Measurements from ENCODE around the gene FGF14. TPM values are rescaled to one million over a fixed set of nuclear protein-coding genes. Genes with fewer than 3 reads are reported as not detected.
A peak's percentile ranks its signal among the peaks of the same experiment; 100 is the strongest.

The FGF14 gene
- total and polyA plus RNA-seq, 4 donors = 19.3 to 59.7 (median 38.0) TPM

DNA sequence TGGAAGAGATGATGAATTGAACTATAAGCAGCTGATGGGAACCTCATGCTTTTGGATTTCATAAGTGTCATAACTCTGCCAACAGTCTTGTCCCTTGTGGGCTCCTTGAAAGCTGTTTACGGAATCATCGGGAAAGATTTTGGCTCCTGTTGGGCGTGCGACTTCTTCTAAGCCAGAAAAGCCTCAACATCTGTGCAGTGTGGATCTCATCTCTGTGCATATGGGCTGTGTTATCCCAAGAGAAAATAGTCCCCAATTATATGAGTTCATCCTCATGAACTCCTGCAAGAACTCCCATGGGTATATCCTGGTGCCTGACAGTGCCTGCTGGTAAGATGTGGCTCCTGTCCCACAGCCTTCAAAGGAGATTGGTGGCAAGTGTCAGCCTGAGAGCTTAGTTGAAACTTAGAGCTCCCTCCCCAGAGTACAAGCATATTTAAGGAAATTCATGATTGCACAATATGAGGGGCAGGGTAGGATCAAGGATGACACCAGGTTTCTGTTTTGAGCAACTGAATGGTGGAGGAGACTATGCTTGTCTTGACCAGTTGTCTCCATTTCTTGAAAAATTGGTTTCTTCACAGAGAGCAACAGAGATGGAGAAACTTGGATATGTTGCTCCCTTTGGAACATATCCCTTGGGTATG is 705.9 kb downstream of the FGF14 start:
- Histone ChIP-seq H3K4me3 (ENCODE audit: low read depth, low read length) (no peak overlapping the region), H3K36me3 (ENCODE audit: control insufficient read depth, insufficient read depth, low read length) (no peaks in the 10 kb centered on the region), H3K27ac (ENCODE audit: low read depth, low read length) (no peak overlapping the region), H3K27me3 (ENCODE audit: control insufficient read depth, insufficient read depth, low read length) (no peaks in the 10 kb centered on the region), H3K4me1 (ENCODE audit: control insufficient read depth, insufficient read depth, low read length) (no peaks in the 10 kb centered on the region), H3K9me3 (ENCODE audit: control insufficient read depth, insufficient read depth, low read length) (no peaks in the 10 kb centered on the region)
- WGBS (ENCODE audit: insufficient coverage) = 80% methylated on average over 1 of the region's 4 CpGs
- DNase-seq (ENCODE audit: low read depth in 4 of 6, low spot score in 6 of 6) = no peak

DNA sequence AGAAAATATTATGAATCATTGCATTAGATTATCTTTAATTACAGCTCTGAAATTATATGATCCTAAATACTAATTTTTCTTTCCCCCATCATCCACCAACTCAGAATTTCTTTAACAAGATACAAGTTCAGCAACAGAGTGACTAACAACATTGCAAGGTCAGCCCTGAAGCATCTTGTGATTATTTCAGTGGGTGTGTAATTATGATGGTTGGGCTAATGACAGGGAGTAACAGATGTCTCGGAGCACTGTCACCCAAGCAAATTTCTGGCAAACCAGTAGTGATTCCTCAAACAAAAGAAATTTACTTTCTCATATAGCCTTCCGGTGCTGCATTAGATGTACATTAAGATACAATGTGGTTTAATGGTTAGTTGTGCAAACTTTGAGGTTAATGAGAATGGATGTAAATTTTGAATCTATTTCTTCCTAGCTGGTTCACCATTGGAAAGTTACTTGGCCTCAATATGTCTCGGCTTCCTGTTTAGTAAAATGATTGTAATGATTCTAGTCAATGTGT is 710.4 kb downstream of the FGF14 start:
- no peak for DNase-seq (ENCODE audit: low read depth in 4 of 6, low spot score in 6 of 6)
- Histone ChIP-seq H3K36me3 (ENCODE audit: control insufficient read depth, insufficient read depth, low read length) (no peaks in the 10 kb centered on the region), H3K9me3 (ENCODE audit: control insufficient read depth, insufficient read depth, low read length) (no peaks in the 10 kb centered on the region), H3K27me3 (ENCODE audit: control insufficient read depth, insufficient read depth, low read length) (no peaks in the 10 kb centered on the region), H3K4me3 (ENCODE audit: low read depth, low read length) (no peak overlapping the region), H3K4me1 (ENCODE audit: control insufficient read depth, insufficient read depth, low read length) (no peaks in the 10 kb centered on the region), H3K27ac (ENCODE audit: low read depth, low read length) (no peak overlapping the region)
- no CpG with 5 or more reads among the region's 3 CpGs for WGBS (ENCODE audit: insufficient coverage)

DNA sequence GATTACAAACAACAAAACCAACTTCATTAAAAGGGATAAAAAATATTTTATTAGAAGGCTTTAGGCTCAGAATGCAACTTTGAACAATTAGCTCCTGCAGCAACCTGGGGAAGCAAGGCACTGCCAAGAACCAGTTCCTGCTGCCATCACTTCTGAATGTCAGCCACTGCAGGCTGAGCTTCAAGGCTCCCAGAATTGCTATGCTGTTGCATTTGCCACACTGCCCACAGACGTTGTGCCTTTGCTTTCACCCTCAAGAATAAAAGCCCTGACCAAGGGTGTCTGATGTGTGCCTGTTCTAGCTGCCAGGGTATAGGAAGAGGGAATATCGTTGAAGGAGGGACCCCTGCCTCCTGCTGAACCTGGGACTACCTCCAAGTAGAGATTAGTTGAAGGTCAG is 711.0 kb downstream of the FGF14 start:
- no CpG with 5 or more reads among the region's 2 CpGs for WGBS (ENCODE audit: insufficient coverage)
- H3K36me3 ChIP-seq (ENCODE audit: control insufficient read depth, insufficient read depth, low read length) = no peaks in the 10 kb centered on the region
- DNase-seq (ENCODE audit: low read depth in 4 of 6, low spot score in 6 of 6) = no peak
- no peak overlapping the region for H3K27ac ChIP-seq (ENCODE audit: low read depth, low read length)
- no peak overlapping the region for H3K4me3 ChIP-seq (ENCODE audit: low read depth, low read length)
- no peaks in the 10 kb centered on the region for H3K4me1 ChIP-seq (ENCODE audit: control insufficient read depth, insufficient read depth, low read length)
- H3K9me3 ChIP-seq (ENCODE audit: control insufficient read depth, insufficient read depth, low read length) = no peaks in the 10 kb centered on the region
- no peaks in the 10 kb centered on the region for H3K27me3 ChIP-seq (ENCODE audit: control insufficient read depth, insufficient read depth, low read length)

GRCh38 chr13:101686003-101686402 is 715.8 kb downstream of the FGF14 start:
- no peaks in the 10 kb centered on the region for H3K27me3 ChIP-seq (ENCODE audit: control insufficient read depth, insufficient read depth, low read length)
- WGBS (ENCODE audit: insufficient coverage) = 100% methylated on average over 2 of the region's 2 CpGs
- H3K4me3 ChIP-seq (ENCODE audit: low read depth, low read length) = no peak overlapping the region
- no peaks in the 10 kb centered on the region for H3K4me1 ChIP-seq (ENCODE audit: control insufficient read depth, insufficient read depth, low read length)
- no peaks in the 10 kb centered on the region for H3K36me3 ChIP-seq (ENCODE audit: control insufficient read depth, insufficient read depth, low read length)
- no peak overlapping the region for H3K27ac ChIP-seq (ENCODE audit: low read depth, low read length)
- DNase-seq (ENCODE audit: low read depth in 4 of 6, low spot score in 6 of 6) = no peak
- H3K9me3 ChIP-seq (ENCODE audit: control insufficient read depth, insufficient read depth, low read length) = no peaks in the 10 kb centered on the region

DNA sequence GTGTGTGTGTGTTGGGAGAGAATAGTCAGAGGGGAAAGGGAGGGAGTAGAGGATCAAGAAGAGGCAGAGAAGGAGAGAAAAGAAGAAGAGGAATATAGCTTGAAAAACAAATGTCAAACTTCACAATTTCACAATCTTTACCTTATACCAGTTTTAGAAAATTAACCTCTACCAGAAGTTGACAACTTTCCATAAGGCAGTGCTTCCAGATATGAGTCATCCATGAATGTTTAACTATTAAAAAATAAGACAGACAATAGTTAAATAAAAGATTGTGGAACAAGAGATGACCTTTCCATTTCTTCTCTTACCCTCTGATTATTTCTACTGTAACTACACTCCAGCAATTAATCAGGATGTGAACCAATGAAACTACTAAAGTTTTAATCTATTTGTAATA is 720.0 kb downstream of the FGF14 start:
- Histone ChIP-seq H3K4me3 (ENCODE audit: low read depth, low read length) (no peak overlapping the region), H3K27ac (ENCODE audit: low read depth, low read length) (no peak overlapping the region), H3K36me3 (ENCODE audit: control insufficient read depth, insufficient read depth, low read length) (no peaks in the 10 kb centered on the region), H3K27me3 (ENCODE audit: control insufficient read depth, insufficient read depth, low read length) (no peaks in the 10 kb centered on the region), H3K9me3 (ENCODE audit: control insufficient read depth, insufficient read depth, low read length) (no peaks in the 10 kb centered on the region), H3K4me1 (ENCODE audit: control insufficient read depth, insufficient read depth, low read length) (no peaks in the 10 kb centered on the region)
- DNase-seq (ENCODE audit: low read depth in 4 of 6, low spot score in 6 of 6) = no peak

GRCh38 chr13:101673360-101674105 is 728.3 kb downstream of the FGF14 start:
- Histone ChIP-seq H3K4me1 (ENCODE audit: control insufficient read depth, insufficient read depth, low read length) (no peaks in the 10 kb centered on the region), H3K27ac (ENCODE audit: low read depth, low read length) (no peak overlapping the region), H3K27me3 (ENCODE audit: control insufficient read depth, insufficient read depth, low read length) (no peaks in the 10 kb centered on the region), H3K9me3 (ENCODE audit: control insufficient read depth, insufficient read depth, low read length) (peaks cover 2% of the 10 kb centered on the region), H3K4me3 (ENCODE audit: low read depth, low read length) (no peak overlapping the region), H3K36me3 (ENCODE audit: control insufficient read depth, insufficient read depth, low read length) (no peaks in the 10 kb centered on the region)
- no peak for DNase-seq (ENCODE audit: low read depth in 4 of 6, low spot score in 6 of 6)
- WGBS (ENCODE audit: insufficient coverage) = 50% methylated on average over 2 of the region's 4 CpGs

DNA sequence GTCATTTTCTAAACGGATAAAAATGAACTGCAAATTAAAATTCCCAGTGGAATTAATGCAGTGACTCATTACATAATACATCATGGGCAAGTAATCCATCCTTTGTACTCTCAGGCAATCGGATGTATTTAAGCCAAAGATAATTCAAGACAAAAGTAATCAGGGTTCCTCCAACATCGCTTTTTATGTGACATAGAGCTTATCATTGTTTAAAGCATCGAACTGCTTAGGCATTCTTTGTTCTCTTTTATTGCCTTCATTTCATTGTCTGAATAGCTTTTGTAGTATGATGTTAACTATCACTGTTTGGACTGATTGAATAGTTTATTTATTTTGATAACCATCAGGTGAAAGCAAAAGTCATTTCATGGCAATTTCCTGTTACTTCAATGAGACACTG is 740.0 kb downstream of the FGF14 start:
- H3K36me3 ChIP-seq (ENCODE audit: control insufficient read depth, insufficient read depth, low read length) = no peaks in the 10 kb centered on the region
- H3K27me3 ChIP-seq (ENCODE audit: control insufficient read depth, insufficient read depth, low read length) = no peaks in the 10 kb centered on the region
- no peaks in the 10 kb centered on the region for H3K4me1 ChIP-seq (ENCODE audit: control insufficient read depth, insufficient read depth, low read length)
- H3K9me3 ChIP-seq (ENCODE audit: control insufficient read depth, insufficient read depth, low read length) = no peaks in the 10 kb centered on the region
- no peak overlapping the region for H3K27ac ChIP-seq (ENCODE audit: low read depth, low read length)
- no peak overlapping the region for H3K4me3 ChIP-seq (ENCODE audit: low read depth, low read length)
- WGBS (ENCODE audit: insufficient coverage) = no CpG with 5 or more reads among the region's 4 CpGs
- no peak for DNase-seq (ENCODE audit: low read depth in 4 of 6, low spot score in 6 of 6)

Small RNA genes lying within 50 kb of the gene (small RNA-seq; reads per million reads assigned to genes)
- gene MIR2681 (ENCODE audit: low replicate concordance) (0.41 reads per million, percentile 46 among the genes with 10 or more reads in this experiment), gene MIR4705 (ENCODE audit: low replicate concordance) (0.77 reads per million, percentile 72 among the genes with 10 or more reads in this experiment), gene RNU1-24P (ENCODE audit: low replicate concordance) (not detected), gene RNY1P2 (ENCODE audit: low replicate concordance) (not detected), gene RPL39P29 (ENCODE audit: low replicate concordance) (not detected)

Other genes starting within 250 kb of the FGF14 start
- 10 to 100 TPM; 48.9 to 60.5 TPM for gene TPP2, start 194.9 kb upstream of the FGF14 start, total RNA-seq
- gene TPP2, start 194.9 kb upstream of the FGF14 start, polyA plus RNA-seq (ENCODE audit: insufficient read length in 2 of 2) = 10 to 100 TPM; 25.2 to 41.9 TPM

Measured in spinal cord (tissue), 10 donors.